PC-9 (cell line): ENCODE results near the gene NFATC4. TPM values are rescaled to one million over a fixed set of nuclear protein-coding genes. Genes with fewer than 3 reads are reported as not detected.

Source experiments
- BruUV-seq: library from RNA; stranded (reverse); fragments of 400-500 nt; replicated peaks from 2 replicates; lab custom pipeline; 2021; lab: Mats Ljungman, UMichigan
- CTCF ChIA-PET: fragments of 300-600 bp; sonication (Branson Sonifier 250); formaldehyde crosslinking; loops from one replicate; lab custom pipeline; 2022; ENCODE audit warnings: antibody characterized with exemption; lab: Charles Lee
- POLR2A ChIA-PET: fragments of 300-600 bp; sonication (Branson Sonifier 250); formaldehyde crosslinking; loops from one replicate; lab custom pipeline; 2022; ENCODE audit warnings: antibody characterized with exemption; ENCODE audit not compliant: unreplicated experiment; lab: Charles Lee
- DNase-seq, 2 experiments: peaks; one replicate each; pipeline versions ENCODE4 v3.0.0 to v3.0.0-alpha.2; 2015 to 2022; ENCODE audit warnings: mixed read lengths in 1 of 2
- H2AFZ ChIP-seq: fragments of 200-600 bp; sonication (generic); 2 replicates; pipeline ENCODE4 v1.8.1; 2017; ENCODE audit warnings: antibody characterized with exemption
- H3F3A ChIP-seq: fragments of 200-600 bp; sonication (generic); 2 replicates; pipeline ENCODE4 v1.8.1; 2017; ENCODE audit warnings: antibody characterized with exemption, mild to moderate bottlenecking, low read depth; ENCODE audit not compliant: insufficient read depth
- H3K27ac ChIP-seq: fragments of 200-600 bp; sonication (generic); 2 replicates; pipeline ENCODE4 v1.6.1; 2016; ENCODE audit warnings: mixed run types
- H3K27me3 ChIP-seq: fragments of 200-600 bp; sonication (generic); 2 replicates; pipeline ENCODE4 v1.6.1; 2016; ENCODE audit warnings: low read depth, mixed run types; ENCODE audit not compliant: insufficient read depth
- H3K36me3 ChIP-seq: fragments of 200-600 bp; sonication (generic); 2 replicates; pipeline ENCODE4 v1.6.1; 2016; ENCODE audit warnings: low read depth, mixed run types
- H3K4me1 ChIP-seq: fragments of 200-600 bp; sonication (generic); replicated peaks from 2 replicates; pipeline ENCODE4 v1.6.1; 2016; ENCODE audit warnings: mixed run types; ENCODE audit not compliant: insufficient read depth
- H3K4me2 ChIP-seq: fragments of 200-600 bp; sonication (generic); 2 replicates; pipeline ENCODE4 v1.6.1; 2017; ENCODE audit warnings: mixed run types
- H3K4me3 ChIP-seq: fragments of 200-600 bp; sonication (generic); 2 replicates; pipeline ENCODE4 v1.6.1; 2016; ENCODE audit warnings: mixed run types
- H3K79me2 ChIP-seq: fragments of 200-600 bp; sonication (generic); 2 replicates; pipeline ENCODE4 v1.6.1; 2017; ENCODE audit warnings: low read depth, mixed run types
- H3K9me2 ChIP-seq: fragments of 200-600 bp; sonication (generic); 2 replicates; pipeline ENCODE4 v1.8.1; 2017; ENCODE audit warnings: mild to moderate bottlenecking; ENCODE audit not compliant: insufficient read depth
- H3K9me3 ChIP-seq: fragments of 200-600 bp; sonication (generic); 2 replicates; pipeline ENCODE4 v1.8.1; 2016; ENCODE audit warnings: low read depth; ENCODE audit not compliant: insufficient read depth
- H4K20me1 ChIP-seq: fragments of 200-600 bp; sonication (generic); 2 replicates; pipeline ENCODE4 v1.8.1; 2017; ENCODE audit not compliant: insufficient read depth
- EZH2 ChIP-seq: fragments of 200-600 bp; sonication (generic); IDR thresholded peaks from 2 replicates; pipeline ENCODE4 v1.8.0; 2017; ENCODE audit warnings: antibody characterized with exemption, low read depth
- intact Hi-C: fragments of 100-400 bp; cut with micrococcal nuclease; formaldehyde crosslinking; loops from one replicate; pipeline ENCODE4 v1.10.0; 2022; ENCODE audit not compliant: unreplicated experiment
- total RNA-seq: library from RNA; stranded (reverse); gene quantifications from 2 replicates; pipeline ENCODE4 v1.2.3, GENCODE V29; 2021
- TF ChIP-seq, protein P1 (sequence below): fragments of 200-600 bp; sonication (generic); conservative IDR thresholded peaks from 2 replicates; pipeline ENCODE4 v1.6.1; 2017; ENCODE audit warnings: mixed run types, antibody characterized with exemption, mild to moderate bottlenecking, moderate library complexity

The NFATC4 gene
- total RNA-seq, 1 experiment from 2014 or later, result 48.3 TPM

DNA sequence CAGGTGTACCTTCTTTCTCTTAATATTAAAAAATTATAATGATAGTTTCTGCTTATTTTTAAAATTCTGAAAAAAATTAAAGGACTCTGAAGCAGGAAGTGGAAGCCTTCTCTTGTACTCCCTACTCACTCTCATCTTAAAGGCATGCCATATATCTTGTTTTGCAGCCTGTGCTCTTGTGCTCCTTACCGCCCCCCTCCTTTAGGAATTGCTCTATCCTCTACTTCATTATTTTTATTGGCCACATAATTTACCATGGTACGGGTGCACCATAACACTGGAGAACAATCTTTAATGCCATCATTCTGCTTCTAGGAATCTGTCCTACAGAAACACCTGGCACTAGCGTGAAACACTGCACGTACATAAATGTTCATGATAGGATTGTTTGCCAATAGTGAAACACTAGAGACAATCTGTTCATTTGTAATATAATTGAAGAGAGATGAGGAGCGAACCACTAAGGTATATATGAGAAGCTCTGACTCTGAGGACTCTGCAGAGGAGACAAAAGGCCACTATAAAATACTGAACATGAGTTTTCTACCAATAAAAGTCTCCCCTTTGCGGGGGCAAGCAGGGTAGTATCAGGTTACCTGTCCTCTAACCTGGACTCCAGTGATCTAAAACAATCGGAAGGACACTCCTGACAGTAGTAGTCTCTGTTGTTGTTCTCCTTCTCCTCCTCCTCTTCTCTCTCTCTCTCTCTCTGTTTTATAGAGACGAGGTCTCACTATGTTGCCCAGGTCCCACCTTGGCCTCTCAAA lies 24.5 kb downstream of the NFATC4 start:
- CTCF ChIA-PET, result interaction anchor here (0.5 kb wide), 2 partner anchors 9 to 302 kb away, joined by 4 to 15 read pairs; no protein-coding TSS in a partner anchor
- no peaks in the 10 kb centered on the region for H3K36me3 ChIP-seq
- DNase-seq, result peak; percentile 49 to 90
- no peaks in the 10 kb centered on the region for H3K9me2 ChIP-seq
- no peaks in the 10 kb centered on the region for H4K20me1 ChIP-seq
- TF ChIP-seq, protein P1, sequence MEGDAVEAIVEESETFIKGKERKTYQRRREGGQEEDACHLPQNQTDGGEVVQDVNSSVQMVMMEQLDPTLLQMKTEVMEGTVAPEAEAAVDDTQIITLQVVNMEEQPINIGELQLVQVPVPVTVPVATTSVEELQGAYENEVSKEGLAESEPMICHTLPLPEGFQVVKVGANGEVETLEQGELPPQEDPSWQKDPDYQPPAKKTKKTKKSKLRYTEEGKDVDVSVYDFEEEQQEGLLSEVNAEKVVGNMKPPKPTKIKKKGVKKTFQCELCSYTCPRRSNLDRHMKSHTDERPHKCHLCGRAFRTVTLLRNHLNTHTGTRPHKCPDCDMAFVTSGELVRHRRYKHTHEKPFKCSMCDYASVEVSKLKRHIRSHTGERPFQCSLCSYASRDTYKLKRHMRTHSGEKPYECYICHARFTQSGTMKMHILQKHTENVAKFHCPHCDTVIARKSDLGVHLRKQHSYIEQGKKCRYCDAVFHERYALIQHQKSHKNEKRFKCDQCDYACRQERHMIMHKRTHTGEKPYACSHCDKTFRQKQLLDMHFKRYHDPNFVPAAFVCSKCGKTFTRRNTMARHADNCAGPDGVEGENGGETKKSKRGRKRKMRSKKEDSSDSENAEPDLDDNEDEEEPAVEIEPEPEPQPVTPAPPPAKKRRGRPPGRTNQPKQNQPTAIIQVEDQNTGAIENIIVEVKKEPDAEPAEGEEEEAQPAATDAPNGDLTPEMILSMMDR, result peak; percentile 51
- no peak for TF ChIP-seq EZH2
- H2AFZ ChIP-seq, result peak overlapping the region; percentile 79
- POLR2A ChIA-PET, result interaction anchor here (0.6 to 1.6 kb wide), 2 partner anchors 26 to 38 kb away, joined by 5 to 11 read pairs; partner anchors contain the start of genes CBLN3 and KHNYN
- H3K4me2 ChIP-seq, result peak overlapping the region; percentile 79
- H3K4me1 ChIP-seq, result peaks cover 36% of the 10 kb centered on the region
- TSS peak; percentile 90 for BruUV-seq
- H3K9me3 ChIP-seq, result no peaks in the 10 kb centered on the region
- H3K27ac ChIP-seq, result peak overlapping the region; percentile 100
- 0 out of 2 replicates have a peak, but pooled peaks cover 3% of the 10 kb centered on the region for H3K79me2 ChIP-seq
- no peaks in the 10 kb centered on the region for H3K27me3 ChIP-seq
- intact Hi-C loops, result loop anchor here (1.0 to 2.0 kb wide), 2 partner anchors 25 to 38 kb away; no protein-coding TSS in a partner anchor
- H3K4me3 ChIP-seq, result peak overlapping the region; percentile 55; the same call in 1 of the 2 replicates
- H3F3A ChIP-seq, result peaks cover 17% of the 10 kb centered on the region

DNA sequence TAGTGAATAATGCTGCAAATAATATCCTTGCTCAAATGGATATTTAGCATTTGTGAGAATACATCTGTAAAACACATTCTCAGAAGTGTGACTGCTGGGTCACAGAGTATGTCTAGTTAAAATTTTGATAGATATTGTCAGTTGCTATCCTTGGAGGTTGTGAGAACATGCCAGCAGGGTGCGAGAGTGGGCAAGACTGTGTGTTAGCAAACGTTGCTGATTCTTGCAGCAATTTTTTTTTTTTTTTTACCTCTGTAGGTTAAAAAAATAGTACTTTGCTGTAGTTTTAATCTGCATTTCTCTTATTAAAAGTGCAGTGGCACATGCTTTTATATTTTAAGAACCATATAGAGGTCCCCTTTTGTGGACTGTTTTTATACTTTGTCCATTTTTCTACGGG lies 26.3 kb downstream of the NFATC4 start:
- DNase-seq, result no peak
- Histone ChIP-seq H3K4me3 (no peak overlapping the region), H3K36me3 (no peaks in the 10 kb centered on the region), H4K20me1 (no peaks in the 10 kb centered on the region), H2AFZ (no peak overlapping the region), H3K4me2 (peak overlapping the region; percentile 79; the same call in 1 of the 2 replicates), H3F3A (peaks cover 17% of the 10 kb centered on the region), H3K27ac (no peak overlapping the region), H3K4me1 (peaks cover 36% of the 10 kb centered on the region), H3K9me3 (no peaks in the 10 kb centered on the region), H3K9me2 (no peaks in the 10 kb centered on the region), H3K79me2 (0 out of 2 replicates have a peak, but pooled peaks cover 3% of the 10 kb centered on the region), H3K27me3 (no peaks in the 10 kb centered on the region)
- no TSS peak for BruUV-seq
- POLR2A ChIA-PET, result no interaction called here
- TF ChIP-seq, protein P1, result no peak
- TF ChIP-seq EZH2, result no peak
- CTCF ChIA-PET, result no interaction called here
- intact Hi-C loops, result no loop called here

DNA sequence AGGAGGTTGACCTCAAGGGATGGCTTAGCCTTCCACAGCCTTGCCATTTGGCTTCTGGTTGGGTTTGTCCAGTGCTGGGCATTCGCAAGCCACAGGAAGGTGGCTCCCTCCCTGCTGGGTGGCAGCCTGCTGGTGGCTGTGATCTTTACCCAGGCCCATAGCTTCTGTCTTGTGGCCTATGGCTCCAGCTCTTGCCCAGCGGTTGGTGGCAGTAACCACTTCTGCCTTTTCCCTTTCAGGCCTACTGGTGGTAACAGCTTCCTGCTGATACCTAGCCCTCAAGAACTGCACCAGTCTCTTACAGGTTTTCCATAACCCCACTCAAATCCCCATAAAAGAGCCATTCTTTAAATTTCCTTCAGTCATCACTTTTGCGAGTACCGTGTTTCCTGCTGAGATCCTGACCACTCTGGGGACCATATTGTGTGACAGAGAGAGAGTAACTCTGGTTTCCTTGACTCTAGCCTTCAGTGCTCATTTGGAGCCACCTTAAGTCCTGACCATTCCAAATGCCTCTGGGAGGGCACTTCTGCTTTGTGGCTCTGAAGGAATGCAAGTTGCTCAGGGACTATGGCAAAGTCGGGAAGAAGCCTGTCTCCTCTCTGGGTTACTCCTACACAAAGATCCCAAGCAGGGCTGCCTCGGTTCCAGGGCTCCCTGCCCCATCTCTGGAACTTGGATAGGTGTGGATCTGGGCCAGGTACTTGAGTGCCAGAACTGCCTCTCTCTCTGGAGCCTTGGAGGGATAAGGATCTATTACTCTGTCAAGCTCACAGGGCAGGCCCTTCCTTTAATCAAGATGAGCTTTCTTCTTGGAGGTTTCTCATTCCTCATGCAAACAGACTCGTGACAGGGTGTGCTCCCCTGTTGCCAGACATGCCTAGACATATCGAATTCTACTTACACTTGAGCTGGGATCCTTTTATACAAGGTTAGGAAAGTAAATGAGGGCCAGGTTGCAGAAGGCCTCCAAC lies 27.9 kb downstream of the NFATC4 start:
- Histone ChIP-seq H3F3A (peaks cover 17% of the 10 kb centered on the region), H3K4me1 (peaks cover 31% of the 10 kb centered on the region), H3K9me2 (no peaks in the 10 kb centered on the region), H3K36me3 (no peaks in the 10 kb centered on the region), H2AFZ (no peak overlapping the region), H4K20me1 (no peaks in the 10 kb centered on the region), H3K27me3 (no peaks in the 10 kb centered on the region), H3K27ac (no peak overlapping the region), H3K4me2 (no peak overlapping the region), H3K9me3 (no peaks in the 10 kb centered on the region), H3K79me2 (0 out of 2 replicates have a peak, but pooled peaks cover 3% of the 10 kb centered on the region), H3K4me3 (no peak overlapping the region)
- no TSS peak for BruUV-seq
- ChIA-PET CTCF (no interaction called here), POLR2A (interaction anchor here (0.7 kb wide), 1 partner anchor 42 kb away, joined by 5 read pairs; no protein-coding TSS in a partner anchor)
- intact Hi-C loops, result no loop called here
- DNase-seq, result no peak
- TF ChIP-seq, protein P1, result no peak
- no peak for TF ChIP-seq EZH2
